ENCODE results near the gene ULK1.

GRCh38 chr12:131871677-131872076, 22.7 kb upstream of the ULK1 start:
- TF ChIP-seq CTCF (IDR thresholded peaks at IDR 0.05) = no peak
- no peak for TF ChIP-seq EZH2 (IDR thresholded peaks at IDR 0.05)
- no peak for TF ChIP-seq EZH2phosphoT487 (IDR thresholded peaks at IDR 0.05)
